ENCODE data around the gene NBL1.

The NBL1 gene

DNA sequence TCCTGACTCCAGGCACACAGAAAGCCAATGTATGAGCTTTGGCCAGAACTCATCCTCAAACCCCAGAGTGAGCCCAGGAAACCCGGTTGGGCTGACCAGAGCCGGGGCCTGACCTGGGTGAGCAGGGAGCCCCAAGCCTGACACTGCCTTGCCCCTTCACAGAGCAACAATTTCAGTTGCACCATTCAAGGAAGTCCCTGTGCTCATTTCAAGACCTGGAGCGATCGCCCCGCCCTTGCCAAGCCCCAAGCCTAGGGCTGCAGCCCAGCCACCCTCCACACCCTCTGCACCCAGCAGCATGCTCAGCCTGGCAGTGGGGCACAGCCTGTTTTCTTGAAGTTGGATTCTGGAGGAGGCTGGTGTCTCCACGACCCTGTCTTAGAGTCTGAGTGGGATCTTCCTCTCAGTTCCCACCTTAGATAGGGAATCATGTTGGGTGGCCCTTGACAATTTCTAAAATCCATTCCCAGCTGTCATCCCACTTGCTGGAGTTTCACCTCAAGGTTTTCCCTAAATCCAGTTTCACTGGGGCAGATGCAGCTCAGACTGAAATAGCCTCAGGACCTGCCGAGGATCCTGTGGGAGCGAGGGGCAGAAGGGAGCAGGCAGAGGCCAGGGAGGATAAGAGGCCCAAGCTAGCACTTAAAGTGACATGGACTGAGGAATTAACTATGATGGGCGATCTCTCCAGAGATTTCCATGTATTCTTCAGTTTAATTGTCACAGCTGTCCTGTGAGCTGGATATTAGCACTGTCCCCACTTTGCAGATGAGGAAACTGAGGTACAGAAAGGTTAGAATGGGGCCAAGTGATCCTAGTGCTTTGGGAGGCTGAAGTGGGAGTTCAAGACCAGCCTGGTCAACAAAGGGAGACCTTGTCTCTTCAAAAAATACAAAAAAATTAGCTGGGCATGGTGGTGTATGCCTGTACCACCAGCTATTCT, 2.5 kb downstream of the NBL1 start:
- no peak for DNase-seq

DNA sequence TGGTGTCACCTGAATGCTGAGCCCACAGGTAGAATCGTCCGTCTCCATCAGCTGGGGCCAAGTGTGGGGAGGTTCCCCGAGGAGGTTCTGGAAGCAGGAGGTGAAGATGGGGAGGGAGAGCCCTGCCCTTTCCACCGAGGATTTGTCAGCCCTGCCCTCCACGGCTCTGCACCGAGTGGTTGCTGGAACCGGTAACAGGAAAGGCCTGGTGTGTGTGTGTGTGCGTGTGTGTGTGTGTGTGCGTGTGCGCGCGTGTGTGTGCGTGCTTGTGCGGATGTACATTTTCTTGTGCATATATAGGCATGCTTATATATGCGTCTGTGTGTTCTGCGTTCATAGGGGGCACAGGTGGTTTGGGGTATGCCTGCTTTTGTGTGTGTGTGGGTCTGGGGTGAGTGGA, 3.5 kb downstream of the NBL1 start:
- no peak for DNase-seq

DNA sequence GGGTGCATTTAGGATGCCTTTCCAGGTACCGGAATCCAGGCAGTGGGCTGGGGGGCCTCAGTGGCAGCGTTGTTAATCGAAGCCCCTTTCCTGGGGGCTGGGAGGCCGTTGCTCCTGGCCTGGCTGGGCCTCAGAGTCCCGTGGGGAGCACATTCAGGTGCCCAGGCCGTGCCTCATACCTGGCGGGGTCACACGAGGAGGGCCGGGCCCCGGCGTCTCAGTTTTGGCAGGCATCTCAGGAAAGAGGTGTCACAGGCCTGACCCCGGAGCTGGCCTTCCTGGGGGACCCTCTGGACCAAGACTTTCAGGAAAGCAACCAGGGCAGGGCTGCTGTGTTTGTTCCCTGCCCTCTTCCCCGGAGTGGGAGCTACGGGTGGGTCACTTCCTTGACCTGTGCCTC, 4.1 kb downstream of the NBL1 start:
- no peak for DNase-seq

DNA sequence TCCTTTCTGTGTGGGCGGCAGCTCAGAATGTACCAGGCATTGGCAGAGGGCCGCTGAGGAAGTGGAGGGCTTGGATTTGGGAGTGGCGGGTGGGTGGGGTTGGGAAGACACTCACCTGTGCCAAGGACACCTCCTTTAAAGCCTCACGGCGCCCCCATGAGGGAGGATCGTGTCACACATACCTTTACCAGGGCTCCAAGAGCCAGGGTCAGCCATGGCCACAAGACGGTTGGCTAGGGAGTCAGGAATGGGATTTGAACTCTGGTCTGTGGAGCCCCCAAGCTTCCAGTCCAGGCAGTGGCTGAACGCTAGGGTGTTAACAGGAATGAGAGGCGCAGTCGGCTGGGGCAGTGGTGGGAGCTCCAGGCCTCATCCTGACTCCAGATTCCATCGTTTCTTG, 4.6 kb downstream of the NBL1 start:
- no peak for DNase-seq

DNA sequence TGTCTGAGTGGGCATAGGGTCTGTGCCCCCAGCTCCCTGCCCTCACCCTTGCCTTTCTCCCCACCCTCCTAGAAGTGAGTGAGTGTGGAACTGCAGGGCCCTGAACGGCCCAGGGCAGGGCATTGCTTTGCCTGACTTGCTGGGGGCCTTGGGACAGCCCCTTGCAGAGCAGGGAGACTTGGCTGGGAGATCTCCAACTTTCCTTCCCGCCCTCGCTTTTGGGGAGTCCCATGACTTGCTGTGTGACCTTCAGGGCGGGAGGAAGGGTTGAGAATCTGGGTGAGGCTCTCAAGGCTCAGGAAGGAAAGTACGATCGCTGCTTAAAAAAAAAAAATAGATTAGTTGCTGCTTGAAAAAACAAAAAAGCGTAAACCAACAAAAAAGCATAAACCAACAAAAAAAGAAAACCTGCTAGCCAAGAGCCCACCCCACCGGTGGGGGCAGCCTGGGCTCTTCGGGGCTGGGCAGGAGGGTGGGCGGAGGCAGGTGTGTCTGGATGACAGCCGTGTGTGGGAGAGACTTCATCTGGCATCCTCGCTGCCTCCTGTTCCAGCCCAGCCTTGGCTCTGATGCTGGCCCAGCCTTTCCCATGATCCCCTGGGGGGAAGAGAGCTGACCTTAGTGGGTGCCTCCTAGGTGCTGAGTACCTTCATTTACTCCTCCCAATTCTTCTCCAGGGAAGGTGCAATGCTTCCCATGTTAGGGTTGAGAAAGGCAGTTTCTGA, 6.5 kb downstream of the NBL1 start:
- DNase-seq: no peak

DNA sequence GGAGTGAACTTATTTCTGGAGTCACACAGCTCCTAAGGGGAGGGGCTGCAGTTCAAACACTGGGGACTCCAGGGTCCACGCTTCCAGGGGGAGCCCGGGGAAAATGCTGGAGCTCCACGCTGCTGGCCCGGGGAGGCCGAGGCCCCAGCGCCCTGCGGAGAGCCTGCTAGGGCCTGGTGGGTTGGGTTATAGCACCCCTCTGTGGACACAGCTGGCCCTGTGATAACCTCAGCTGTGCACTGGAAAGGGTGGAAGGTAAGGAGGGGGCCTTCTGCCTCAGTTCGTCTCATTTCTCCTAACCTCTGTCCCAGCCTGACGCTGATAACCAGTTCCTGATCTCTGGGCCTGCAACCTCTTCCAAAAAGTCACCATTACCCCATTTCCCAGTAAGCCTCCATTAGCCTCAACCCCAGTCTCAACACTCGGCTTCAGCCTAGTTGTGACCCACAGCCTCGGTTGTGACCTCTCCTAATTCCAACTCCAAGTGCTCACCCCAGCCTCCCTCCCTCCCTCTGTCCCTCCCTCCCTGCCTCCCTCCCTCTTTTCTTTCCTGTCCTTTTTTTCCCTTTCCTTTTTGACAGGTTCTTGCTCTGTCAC, 7.1 kb downstream of the NBL1 start:
- DNase-seq: no peak

DNA sequence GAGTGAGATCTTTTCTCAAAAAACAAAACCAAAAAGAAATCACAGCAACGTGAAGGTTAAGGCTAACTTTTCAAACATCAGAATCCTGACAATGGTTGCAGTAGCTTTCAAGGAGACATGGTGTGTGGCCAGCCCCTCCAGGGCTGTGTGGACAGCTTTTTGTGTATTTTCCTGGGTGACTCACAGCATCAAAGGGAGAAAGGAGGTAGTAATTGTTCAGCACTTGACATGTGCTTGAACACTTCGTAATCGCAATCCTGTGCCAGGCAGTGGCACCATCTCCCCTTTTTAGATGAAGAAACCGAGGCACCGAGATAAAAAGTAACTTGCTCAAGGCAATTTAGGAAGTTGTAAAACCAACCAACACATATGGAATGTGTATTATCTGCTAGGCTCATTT, 10.3 kb downstream of the NBL1 start:
- DNase-seq: no peak

DNA sequence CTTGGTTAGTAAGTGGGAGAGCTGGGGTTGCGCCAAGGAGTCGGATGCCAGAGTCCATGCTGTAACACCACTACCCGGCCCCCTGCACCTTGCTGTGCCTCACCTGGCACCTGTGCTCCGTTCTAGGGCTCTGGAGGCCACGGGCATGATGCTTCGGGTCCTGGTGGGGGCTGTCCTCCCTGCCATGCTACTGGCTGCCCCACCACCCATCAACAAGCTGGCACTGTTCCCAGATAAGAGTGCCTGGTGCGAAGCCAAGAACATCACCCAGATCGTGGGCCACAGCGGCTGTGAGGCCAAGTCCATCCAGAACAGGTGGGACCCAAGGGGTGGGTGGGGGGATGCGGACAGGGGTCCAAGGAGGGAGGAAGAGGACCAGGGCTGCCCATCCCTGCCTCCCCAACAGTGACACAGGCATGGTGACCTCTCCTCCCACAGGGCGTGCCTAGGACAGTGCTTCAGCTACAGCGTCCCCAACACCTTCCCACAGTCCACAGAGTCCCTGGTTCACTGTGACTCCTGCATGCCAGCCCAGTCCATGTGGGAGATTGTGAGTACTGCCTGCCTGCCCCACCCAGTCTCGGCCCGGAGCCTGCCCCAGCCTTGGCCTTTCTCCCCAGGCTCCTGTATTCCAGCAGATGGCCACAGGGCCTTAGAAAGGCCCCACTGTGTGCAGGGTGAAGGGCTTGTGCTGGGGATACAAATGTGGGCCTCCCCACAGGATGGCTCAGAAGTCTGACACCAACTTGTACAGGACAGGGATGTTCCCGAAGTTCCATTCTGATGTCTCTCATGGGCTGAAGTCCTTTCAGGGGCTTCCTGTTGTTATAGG, 11.0 kb downstream of the NBL1 start:
- no peak for DNase-seq

DNA sequence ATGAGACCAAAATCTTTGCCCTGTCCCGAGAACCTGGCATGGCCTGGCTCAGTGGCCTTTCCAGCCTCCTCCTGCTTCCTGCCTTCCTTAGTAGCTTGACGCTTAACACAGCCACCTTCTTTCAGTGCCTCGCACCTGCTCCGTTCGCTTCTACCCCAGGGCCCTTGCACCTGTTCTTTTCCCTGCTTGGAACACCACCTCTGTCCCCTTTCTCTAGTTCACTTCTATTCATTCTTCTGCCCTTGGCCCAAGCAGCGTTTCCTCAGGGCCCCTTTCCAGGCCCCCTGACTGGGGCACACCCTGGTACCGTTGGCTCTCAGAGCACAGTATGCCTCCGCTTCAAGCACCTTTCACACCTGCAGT, 11.6 kb downstream of the NBL1 start:
- no peak for DNase-seq

DNA sequence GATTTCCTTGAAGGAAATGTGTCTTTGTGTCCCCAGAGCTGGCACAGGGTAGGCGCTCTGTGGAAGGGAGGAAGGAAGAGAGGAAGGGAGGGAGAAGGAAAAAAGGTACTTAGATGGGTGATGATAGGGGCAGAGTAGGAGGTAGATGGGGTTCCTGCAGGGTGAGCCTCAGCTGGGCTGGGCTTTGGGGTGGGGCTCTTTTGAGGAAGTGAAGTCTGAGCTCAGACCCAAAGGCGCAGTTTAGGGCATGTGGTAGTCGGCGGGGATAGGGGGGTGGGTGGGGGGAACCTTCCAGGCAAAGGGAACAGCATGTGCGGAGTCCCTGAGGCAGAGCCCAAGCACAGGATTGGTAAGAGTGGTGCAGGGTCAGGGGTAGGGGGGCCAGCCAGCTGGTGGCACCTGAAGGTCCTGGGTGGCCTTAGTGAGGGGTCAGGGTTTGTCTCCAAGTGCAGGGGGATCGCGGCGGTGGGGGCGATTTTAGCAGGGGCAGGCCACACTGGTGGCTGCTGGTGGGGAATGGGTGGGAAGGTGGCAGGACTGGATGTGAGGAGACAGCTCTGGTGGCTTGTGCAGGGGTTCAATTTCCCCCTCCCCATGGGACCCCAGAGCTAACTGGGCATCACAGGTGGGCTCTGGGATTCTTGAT, 12.1 kb downstream of the NBL1 start:
- no peak for DNase-seq

DNA sequence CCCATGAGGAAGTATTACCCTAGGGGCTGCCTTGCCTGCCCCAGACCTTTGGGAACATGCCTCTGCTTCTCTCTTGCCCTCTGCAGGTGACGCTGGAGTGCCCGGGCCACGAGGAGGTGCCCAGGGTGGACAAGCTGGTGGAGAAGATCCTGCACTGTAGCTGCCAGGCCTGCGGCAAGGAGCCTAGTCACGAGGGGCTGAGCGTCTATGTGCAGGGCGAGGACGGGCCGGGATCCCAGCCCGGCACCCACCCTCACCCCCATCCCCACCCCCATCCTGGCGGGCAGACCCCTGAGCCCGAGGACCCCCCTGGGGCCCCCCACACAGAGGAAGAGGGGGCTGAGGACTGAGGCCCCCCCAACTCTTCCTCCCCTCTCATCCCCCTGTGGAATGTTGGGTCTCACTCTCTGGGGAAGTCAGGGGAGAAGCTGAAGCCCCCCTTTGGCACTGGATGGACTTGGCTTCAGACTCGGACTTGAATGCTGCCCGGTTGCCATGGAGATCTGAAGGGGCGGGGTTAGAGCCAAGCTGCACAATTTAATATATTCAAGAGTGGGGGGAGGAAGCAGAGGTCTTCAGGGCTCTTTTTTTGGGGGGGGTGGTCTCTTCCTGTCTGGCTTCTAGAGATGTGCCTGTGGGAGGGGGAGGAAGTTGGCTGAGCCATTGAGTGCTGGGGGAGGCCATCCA, 12.8 kb downstream of the NBL1 start:
- no peak for DNase-seq

DNA sequence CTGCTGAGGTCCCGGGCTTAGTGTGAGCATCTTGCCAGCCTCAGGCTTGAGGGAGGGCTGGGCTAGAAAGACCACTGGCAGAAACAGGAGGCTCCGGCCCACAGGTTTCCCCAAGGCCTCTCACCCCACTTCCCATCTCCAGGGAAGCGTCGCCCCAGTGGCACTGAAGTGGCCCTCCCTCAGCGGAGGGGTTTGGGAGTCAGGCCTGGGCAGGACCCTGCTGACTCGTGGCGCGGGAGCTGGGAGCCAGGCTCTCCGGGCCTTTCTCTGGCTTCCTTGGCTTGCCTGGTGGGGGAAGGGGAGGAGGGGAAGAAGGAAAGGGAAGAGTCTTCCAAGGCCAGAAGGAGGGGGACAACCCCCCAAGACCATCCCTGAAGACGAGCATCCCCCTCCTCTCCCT, 13.4 kb downstream of the NBL1 start:
- DNase-seq: no peak

DNA sequence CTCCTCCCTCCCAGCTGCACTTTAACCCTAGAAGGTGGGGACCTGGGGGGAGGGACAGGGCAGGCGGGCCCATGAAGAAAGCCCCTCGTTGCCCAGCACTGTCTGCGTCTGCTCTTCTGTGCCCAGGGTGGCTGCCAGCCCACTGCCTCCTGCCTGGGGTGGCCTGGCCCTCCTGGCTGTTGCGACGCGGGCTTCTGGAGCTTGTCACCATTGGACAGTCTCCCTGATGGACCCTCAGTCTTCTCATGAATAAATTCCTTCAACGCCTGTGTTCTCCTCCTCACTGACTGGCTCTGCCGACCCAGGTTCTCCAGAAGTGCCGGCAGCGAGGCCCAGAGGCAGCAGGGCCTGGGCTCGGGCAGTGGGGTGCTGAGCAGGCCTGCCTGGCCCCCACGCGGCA, 14.1 kb downstream of the NBL1 start:
- DNase-seq: no peak

DNA sequence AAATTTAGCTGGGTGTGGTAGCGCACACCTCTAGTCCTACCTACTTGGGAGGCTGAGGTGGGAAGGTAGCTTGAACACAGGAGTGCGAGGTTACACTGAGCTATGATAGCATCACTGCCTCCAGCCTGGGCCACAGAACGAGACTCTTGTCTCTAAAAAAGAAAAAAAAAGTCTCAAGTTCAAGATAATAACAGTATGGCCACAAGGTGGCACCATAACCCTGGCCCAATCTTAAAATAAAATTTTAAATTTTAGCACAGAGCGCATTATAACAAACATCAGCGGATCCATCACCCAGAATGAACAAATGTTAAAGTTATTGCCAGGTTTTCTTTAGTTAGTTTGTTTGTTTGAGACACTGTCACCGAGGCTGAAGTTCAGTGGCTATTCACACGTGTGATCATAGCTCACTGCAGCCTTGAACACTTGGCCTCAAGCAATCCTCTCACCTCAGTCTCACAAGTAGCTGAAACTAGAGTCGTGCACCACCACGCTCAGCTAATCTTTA, 17.7 kb downstream of the NBL1 start:
- no peak for DNase-seq

DNA sequence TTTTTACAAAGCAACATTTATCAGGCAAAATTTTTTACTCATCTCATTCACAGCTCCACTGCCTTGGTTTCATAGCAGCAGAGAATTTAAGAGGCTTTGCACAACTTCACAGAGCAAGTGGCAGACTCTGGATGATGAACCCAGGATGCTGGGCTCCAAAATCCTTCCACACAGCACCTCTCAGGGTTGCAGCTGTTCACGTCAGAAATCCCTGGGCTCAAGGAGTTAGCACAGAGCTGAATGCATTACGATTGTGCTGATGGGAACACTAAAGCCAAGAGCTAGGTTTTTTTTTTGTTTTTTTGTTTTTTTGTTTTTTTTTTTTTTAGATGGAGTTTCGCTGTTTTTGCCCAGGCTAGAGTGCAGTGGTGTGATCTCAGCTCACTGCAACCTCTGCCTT, 18.2 kb downstream of the NBL1 start:
- DNase-seq: no peak

DNA sequence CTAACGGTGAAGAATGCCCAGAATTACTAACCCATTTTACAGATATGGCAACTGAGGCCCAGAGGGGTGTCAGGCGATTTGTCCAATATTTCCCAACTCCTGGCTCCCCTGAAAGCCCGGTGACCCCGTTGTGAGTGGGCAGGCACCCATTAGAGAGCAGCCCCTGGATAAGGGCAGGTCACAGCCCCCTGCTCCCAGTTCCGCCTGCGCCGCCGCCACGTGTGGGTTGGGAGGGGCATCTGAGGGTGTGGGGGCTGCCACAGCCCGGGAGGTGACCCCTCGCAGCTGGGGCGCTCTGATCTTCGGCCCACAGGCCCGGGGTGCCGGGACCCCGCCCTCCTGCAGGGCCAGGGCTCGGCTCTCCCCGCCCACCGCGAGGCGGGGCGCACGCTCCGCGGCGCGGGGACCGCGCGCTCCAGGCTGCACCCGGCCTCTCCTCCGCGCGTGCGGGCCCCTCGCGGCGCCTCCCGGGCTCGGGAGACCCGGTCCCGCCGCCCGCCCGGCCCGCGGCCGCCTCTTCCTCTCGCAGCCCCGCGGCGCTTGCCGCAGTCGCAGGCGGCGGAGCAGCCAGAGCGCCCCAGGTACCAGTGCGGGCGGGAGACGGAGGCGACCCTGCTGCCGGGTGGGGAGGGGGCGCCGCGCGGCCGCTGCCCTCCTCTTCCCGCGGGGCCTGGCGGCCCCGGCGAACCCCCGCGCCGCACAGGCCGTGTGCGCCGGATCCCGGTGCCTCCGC, 20.5 kb downstream of the NBL1 start, which contains the start of gene HTR6:
HTR6 (plus strand) TSS at position 423 of the 733 bp plus-strand sequence. CDS start 879 bp downstream, outside the sequence.
- DNase-seq: no peak

DNA sequence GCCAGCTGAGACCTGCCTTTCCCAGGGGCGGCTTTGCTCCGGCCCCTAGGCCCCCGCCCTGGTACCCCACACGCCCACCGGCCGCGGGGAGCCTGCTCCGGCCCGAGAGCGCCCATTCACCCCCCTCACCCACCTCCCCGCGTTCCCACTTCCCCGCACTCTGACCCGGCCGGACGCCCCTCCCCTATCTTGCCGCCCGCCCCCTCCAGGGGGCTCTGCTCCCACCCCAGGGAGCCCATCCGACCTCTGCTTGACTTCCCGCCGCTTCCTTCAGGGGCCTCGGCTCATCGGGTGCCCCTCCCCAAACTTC, 21.0 kb downstream of the NBL1 start:
- no peak for DNase-seq

DNA sequence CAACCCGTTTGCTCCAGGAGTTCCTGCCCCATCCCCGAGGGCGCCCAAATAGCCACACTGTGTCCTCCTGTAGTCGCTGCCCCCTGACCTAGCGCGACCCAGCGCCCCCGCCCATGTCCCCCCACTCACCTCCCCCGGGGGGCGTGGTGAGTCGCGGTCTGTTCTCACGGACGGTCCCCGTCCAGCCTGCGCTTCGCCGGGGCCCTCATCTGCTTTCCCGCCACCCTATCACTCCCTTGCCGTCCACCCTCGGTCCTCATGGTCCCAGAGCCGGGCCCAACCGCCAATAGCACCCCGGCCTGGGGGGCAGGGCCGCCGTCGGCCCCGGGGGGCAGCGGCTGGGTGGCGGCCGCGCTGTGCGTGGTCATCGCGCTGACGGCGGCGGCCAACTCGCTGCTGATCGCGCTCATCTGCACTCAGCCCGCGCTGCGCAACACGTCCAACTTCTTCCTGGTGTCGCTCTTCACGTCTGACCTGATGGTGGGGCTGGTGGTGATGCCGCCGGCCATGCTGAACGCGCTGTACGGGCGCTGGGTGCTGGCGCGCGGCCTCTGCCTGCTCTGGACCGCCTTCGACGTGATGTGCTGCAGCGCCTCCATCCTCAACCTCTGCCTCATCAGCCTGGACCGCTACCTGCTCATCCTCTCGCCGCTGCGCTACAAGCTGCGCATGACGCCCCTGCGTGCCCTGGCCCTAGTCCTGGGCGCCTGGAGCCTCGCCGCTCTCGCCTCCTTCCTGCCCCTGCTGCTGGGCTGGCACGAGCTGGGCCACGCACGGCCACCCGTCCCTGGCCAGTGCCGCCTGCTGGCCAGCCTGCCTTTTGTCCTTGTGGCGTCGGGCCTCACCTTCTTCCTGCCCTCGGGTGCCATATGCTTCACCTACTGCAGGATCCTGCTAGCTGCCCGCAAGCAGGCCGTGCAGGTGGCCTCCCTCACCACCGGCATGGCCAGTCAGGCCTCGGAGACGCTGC, 21.7 kb downstream of the NBL1 start:
- no peak for DNase-seq

DNA sequence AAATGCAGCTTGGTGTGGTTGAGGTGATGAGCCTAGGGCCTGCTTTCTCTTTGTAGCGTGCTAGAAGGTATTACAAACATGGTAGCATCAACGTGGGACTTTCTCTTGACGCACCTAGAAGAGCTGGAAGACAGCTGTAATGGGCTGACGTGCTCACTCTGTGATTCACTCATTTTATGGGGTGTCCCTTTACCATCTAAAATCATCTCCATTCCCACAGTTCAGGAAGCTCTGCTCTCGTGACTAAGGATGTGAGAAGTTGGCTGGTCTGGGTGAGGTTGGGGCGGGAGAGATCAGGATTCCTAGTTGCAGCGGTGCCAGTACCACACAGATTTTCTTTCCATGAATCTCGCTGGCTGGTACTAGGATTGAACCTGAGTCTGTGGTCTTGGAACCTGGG, 24.8 kb downstream of the NBL1 start:
- no peak for DNase-seq

DNA sequence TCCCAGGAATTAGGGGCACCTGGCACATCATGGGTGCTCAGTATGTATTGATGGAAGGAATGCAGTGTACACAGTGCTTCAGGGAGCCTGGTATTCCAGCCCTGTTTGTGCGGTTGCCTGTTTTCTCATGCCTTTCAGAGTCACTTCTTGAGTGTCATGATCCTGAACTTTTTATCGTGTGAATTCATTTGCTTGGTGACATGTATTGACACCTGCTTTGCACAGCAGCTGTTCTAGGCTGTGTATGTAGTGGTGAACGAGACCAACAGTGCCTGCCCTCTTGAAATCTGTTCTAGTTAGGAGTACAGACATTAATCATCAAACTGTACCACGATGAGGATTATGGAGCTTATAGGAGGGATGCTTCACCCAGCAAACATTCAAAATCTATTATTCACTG, 26.7 kb downstream of the NBL1 start:
- DNase-seq: no peak

Measured in NCI-H187 (cell line).